ENCODE measurements around the gene ADRA2C. TPM values are rescaled to one million over a fixed set of nuclear protein-coding genes. Genes with fewer than 3 reads are reported as not detected.

Gene ADRA2C
- total and polyA plus RNA-seq, 2 of the 13 experiments (the other 11 are each of a cell fraction or from before 2014, with no cell fraction given): 15.4 to 69.7 TPM

DNA sequence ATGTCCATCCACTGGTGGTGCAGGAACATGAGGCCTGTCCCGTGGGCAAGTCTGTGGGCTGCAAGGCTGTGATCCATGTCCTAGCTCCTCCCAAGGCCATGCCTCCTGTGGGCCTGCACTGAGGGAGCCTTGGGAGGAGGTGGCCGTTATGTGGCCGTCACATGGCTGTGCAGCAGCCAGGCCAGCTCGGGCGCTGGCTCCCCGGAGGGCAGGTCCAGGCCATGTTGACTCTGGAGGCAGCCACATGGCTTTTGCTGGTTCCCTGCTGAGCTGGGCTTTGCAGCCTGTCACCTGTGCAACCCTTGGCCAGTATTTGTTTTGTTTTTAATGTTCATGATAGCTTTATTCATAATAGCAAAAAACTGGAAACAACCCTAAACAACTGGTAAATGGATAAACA lies 13.3 kb downstream of the ADRA2C start (continued):
- TF ChIP-seq, protein P1, sequence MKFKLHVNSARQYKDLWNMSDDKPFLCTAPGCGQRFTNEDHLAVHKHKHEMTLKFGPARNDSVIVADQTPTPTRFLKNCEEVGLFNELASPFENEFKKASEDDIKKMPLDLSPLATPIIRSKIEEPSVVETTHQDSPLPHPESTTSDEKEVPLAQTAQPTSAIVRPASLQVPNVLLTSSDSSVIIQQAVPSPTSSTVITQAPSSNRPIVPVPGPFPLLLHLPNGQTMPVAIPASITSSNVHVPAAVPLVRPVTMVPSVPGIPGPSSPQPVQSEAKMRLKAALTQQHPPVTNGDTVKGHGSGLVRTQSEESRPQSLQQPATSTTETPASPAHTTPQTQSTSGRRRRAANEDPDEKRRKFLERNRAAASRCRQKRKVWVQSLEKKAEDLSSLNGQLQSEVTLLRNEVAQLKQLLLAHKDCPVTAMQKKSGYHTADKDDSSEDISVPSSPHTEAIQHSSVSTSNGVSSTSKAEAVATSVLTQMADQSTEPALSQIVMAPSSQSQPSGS (CRISPR knock-in tag; IDR thresholded peaks at IDR 0.05): no peak
- TF ChIP-seq FOXM1 (CRISPR knock-in tag; IDR thresholded peaks at IDR 0.05): no peak
- peak; percentile 54; the same call in 1 of the 2 replicates for TF ChIP-seq ARNTL (CRISPR knock-in tag; IDR thresholded peaks at IDR 0.05)
- TF ChIP-seq, protein P2, sequence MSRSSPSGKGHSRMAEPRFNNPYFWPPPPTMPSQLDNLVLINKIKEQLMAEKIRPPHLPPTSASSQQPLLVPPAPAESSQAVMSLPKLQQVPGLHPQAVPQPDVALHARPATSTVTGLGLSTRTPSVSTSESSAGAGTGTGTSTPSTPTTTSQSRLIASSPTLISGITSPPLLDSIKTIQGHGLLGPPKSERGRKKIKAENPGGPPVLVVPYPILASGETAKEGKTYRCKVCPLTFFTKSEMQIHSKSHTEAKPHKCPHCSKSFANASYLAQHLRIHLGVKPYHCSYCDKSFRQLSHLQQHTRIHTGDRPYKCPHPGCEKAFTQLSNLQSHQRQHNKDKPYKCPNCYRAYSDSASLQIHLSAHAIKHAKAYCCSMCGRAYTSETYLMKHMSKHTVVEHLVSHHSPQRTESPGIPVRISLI (CRISPR knock-in tag; IDR thresholded peaks at IDR 0.05; ENCODE audit: borderline replicate concordance): no peak
- no peak for TF ChIP-seq ZIK1 (CRISPR knock-in tag; IDR thresholded peaks at IDR 0.05; ENCODE audit: borderline replicate concordance, low read depth)
- TF ChIP-seq, protein P3, sequence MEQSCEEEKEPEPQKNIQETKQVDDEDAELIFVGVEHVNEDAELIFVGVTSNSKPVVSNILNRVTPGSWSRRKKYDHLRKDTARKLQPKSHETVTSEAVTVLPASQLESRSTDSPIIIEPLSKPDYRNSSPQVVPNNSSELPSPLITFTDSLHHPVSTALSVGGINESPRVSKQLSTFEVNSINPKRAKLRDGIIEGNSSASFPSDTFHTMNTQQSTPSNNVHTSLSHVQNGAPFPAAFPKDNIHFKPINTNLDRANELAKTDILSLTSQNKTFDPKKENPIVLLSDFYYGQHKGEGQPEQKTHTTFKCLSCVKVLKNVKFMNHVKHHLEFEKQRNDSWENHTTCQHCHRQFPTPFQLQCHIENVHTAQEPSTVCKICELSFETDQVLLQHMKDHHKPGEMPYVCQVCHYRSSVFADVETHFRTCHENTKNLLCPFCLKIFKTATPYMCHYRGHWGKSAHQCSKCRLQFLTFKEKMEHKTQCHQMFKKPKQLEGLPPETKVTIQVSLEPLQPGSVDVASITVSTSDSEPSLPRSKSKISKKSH (CRISPR knock-in tag; IDR thresholded peaks at IDR 0.05; ENCODE audit: borderline replicate concordance): no peak
- peak; percentile 39; the same call in 1 of the 2 replicates for TF ChIP-seq ZBTB38 (CRISPR knock-in tag; IDR thresholded peaks at IDR 0.05)
- no peak for TF ChIP-seq EZH2 (conservative IDR thresholded peaks at IDR 0.05; ENCODE audit: low read depth, low read length)
- TF ChIP-seq ZNF205 (CRISPR knock-in tag; IDR thresholded peaks at IDR 0.05): no peak
- no peak for TF ChIP-seq SNAPC2 (CRISPR knock-in tag; IDR thresholded peaks at IDR 0.05)
- TF ChIP-seq FOXA3 (CRISPR knock-in tag; IDR thresholded peaks at IDR 0.05): peak; percentile 37; the same call in 1 of the 2 replicates
- no peak for TF ChIP-seq ZNF343 (CRISPR knock-in tag; IDR thresholded peaks at IDR 0.05)
- TF ChIP-seq XRCC5 (optimal IDR thresholded peaks at IDR 0.05; ENCODE audit: low read length): no peak
- TF ChIP-seq ZNF33A (CRISPR knock-in tag; IDR thresholded peaks at IDR 0.05; ENCODE audit: borderline replicate concordance): no peak

Measured in HepG2 (cell line).